ENCODE measurements around the gene CDYL. TPM values are rescaled to one million over a fixed set of nuclear protein-coding genes. Genes with fewer than 3 reads are reported as not detected.

The CDYL gene
- total and polyA plus RNA-seq, 8 donors, result 26.9 to 32.3 (median 29.1) TPM

DNA sequence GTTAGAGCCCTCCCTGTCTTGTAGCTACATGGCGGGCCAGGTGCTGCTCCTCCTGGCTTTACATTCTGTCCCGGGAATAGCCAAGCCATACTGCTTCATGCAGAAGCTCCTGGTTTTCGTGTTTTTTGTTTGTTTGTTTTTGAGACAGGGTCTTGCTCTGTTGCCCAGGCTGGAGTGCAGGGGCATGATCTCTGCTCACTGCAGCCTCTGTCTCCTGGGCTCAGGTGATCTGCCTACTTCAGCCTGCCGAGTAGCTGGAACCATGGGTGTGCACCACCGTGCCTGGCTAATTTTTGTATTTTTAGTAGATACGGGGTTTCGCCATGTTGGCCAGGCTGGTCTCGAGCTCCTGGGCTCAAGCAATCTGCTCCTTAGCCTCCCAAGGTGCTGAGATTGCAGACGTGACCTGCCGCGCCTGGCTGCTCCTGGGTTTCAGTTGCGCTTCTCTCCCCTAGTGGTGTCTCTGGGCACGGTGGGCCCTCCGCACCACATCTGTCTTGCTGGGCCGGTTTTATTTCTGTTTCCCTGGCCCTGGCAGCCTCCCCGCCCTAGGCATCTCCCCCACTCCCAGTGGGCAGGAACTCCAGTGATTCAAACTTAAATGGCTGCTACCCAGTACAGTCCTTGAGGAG is 12.9 kb downstream of the CDYL start:
- intact Hi-C loops (cut with DNase I), result loop anchor here in 1 of 2 donors (10.0 kb wide), 1 partner anchor 146 kb away; no protein-coding TSS in a partner anchor
- ATAC-seq (no peak), DNase-seq (peak in 1 of 4 donors; percentile 55)
- Histone ChIP-seq H3K9me3 (no peaks in the 10 kb centered on the region), H3K4me1 (peaks cover 2 to 29% of the 10 kb centered on the region in 2 donors), H3K36me3 (no peaks in the 10 kb centered on the region), H3K27me3 (no peaks in the 10 kb centered on the region), H3K4me3 (no peak overlapping the region), H3K27ac (no peak overlapping the region)
- no peak for TF ChIP-seq CTCF (IDR thresholded peaks at IDR 0.05)

DNA sequence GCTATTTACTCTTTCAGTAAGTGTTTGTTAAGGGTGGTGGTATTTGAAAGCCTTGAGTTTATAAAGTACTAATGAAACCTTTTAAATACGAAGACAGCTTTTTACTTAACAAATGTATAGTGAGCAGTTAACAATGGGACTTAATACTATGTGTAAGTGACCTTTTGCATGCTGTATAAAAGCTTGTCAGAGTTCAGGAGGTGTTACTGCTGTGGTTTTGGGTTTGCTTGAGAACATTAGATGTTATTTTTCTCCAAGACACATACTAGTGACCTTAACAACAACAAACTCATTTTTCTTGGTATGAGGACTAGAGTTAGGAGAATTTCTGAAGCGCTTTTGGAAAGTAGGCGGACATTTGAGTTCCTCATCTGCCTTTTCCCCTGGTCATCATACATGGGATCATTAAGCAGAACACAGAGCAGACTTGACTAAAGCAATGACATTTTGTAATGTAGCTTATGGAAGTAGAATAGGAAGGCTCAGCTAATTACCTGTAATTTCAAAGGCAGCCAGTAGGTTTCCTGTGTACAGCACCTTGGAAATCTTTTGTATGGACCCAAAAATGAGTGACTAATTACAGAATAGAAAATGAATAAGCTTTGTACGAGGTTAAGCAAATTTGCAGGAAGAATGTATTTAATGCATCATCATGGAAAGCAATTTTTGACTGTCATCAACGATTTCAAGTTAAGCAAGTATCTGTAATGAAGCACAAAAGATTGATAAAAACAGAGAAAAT is 14.1 kb downstream of the CDYL start:
- H3K4me3 ChIP-seq, result no peak overlapping the region
- peaks cover 8 to 21% of the 10 kb centered on the region in 2 donors for H3K4me1 ChIP-seq
- H3K27ac ChIP-seq, result no peak overlapping the region
- no peak for DNase-seq
- intact Hi-C loops (cut with DNase I), result no loop called here
- no peak for ATAC-seq
- no peaks in the 10 kb centered on the region for H3K9me3 ChIP-seq
- TF ChIP-seq CTCF (IDR thresholded peaks at IDR 0.05), result no peak
- H3K27me3 ChIP-seq, result no peaks in the 10 kb centered on the region
- no peaks in the 10 kb centered on the region for H3K36me3 ChIP-seq

GRCh38 chr6:4794140-4794707 is 18.0 kb downstream of the CDYL start:
- no peaks in the 10 kb centered on the region for H3K36me3 ChIP-seq
- H3K27me3 ChIP-seq, result no peaks in the 10 kb centered on the region
- intact Hi-C loops (cut with DNase I), result no loop called here
- no peaks in the 10 kb centered on the region for H3K9me3 ChIP-seq
- H3K4me3 ChIP-seq, result no peak overlapping the region
- no peak overlapping the region for H3K27ac ChIP-seq
- TF ChIP-seq CTCF (IDR thresholded peaks at IDR 0.05), result no peak
- peaks cover 8 to 12% of the 10 kb centered on the region in 2 donors for H3K4me1 ChIP-seq
- DNase-seq (peak in 2 of 4 donors; percentile 60 to 71), ATAC-seq (peak; percentile 68)

GRCh38 chr6:4797587-4797986 is 21.4 kb downstream of the CDYL start:
- intact Hi-C loops (cut with DNase I), result no loop called here
- peaks cover 0 to 15% of the 10 kb centered on the region in 2 donors for H3K9me3 ChIP-seq
- ATAC-seq, result no peak
- peaks cover 3 to 8% of the 10 kb centered on the region in 2 donors for H3K4me1 ChIP-seq
- no peak for TF ChIP-seq CTCF (IDR thresholded peaks at IDR 0.05)
- H3K4me3 ChIP-seq, result no peak overlapping the region
- H3K27ac ChIP-seq, result no peak overlapping the region
- no peak for DNase-seq
- H3K27me3 ChIP-seq, result no peaks in the 10 kb centered on the region
- no peaks in the 10 kb centered on the region for H3K36me3 ChIP-seq

DNA sequence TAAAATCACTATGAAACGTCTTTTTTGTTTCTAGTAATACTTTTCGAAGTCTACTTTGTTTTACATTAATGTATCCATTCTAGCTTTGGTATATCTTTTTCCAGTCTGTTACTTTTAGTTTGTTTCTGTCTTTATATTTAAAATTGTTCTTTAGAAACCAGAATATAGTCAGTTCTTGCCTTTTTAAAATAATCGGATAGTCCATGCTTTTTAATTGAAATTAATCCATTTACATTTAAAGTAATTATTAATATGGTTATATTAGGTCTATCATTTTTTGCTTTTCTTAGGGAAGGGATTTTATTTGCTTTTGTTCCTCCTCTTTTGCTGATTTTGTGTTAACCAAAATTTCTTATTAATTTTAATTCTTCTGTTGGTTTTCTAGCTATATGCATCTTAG is 23.7 kb downstream of the CDYL start:
- intact Hi-C loops (cut with DNase I), result no loop called here
- no peak for ATAC-seq
- Histone ChIP-seq H3K9me3 (peaks cover 0 to 15% of the 10 kb centered on the region in 2 donors), H3K36me3 (no peaks in the 10 kb centered on the region), H3K4me1 (peaks cover 0 to 12% of the 10 kb centered on the region in 2 donors), H3K4me3 (no peak overlapping the region), H3K27ac (no peak overlapping the region), H3K27me3 (no peaks in the 10 kb centered on the region)
- no peak for TF ChIP-seq CTCF (IDR thresholded peaks at IDR 0.05)
- DNase-seq, result no peak

Measured in left lung (tissue), 10 donors.